HCT116 (cell line): ENCODE results near the gene RNF151. TPM values are rescaled to one million over a fixed set of nuclear protein-coding genes. Genes with fewer than 3 reads are reported as not detected.

Experiments
- ATAC-seq: fragments of 200-7000 bp; cut with Tn5 transposase; 2 replicates; pipeline ENCODE4 v1.9.1; 2020; ENCODE audit warnings: mild to moderate bottlenecking, moderate library complexity
- BruUV-seq: library from RNA; stranded (reverse); fragments of 400-500 nt; replicated peaks from 2 replicates; lab custom pipeline; 2021; lab: Mats Ljungman, UMichigan
- CTCF ChIA-PET: fragments of 300-600 bp; sonication (Branson Sonifier 250); formaldehyde crosslinking; loops from one replicate; lab custom pipeline; 2021; ENCODE audit warnings: antibody characterized with exemption; lab: Charles Lee
- POLR2A ChIA-PET: fragments of 300-600, 350-600 bp; sonication (Branson Sonifier 250); formaldehyde crosslinking; loops from one replicate; lab custom pipeline; 2021; ENCODE audit warnings: antibody characterized with exemption; lab: Charles Lee
- RAD21 ChIA-PET, 2 experiments: fragments of 300-600 bp; sonication (Branson Sonifier 250); formaldehyde crosslinking; loops; one replicate each; lab custom pipeline; 2023; ENCODE audit warnings: low total read pairs in 2 of 2; ENCODE audit not compliant: uncharacterized antibody in 2 of 2, unreplicated experiment in 2 of 2, low non-redundant PET in 1 of 2; lab: Charles Lee
- DNase-seq: peaks from one replicate; pipeline ENCODE4 v3.0.0-alpha.2; 2010; ENCODE audit warnings: low read depth, low spot score
- H2AFZ ChIP-seq: fragments of 200-600 bp; shearing (Covaris generic), sonication (generic); 2 replicates; pipeline ENCODE4 v1.6.1; 2017; ENCODE audit warnings: low read depth, mixed run types, mixed read lengths, antibody characterized with exemption, low read length; ENCODE audit not compliant: poor library complexity, severe bottlenecking
- H3K27ac ChIP-seq: 2 replicates; pipeline ENCODE4 v1.5.1; 2012; ENCODE audit warnings: low read depth, low read length
- H3K27me3 ChIP-seq: fragments of 200-600 bp; sonication (generic); 2 replicates; pipeline ENCODE4 v1.6.1; 2016; ENCODE audit warnings: mixed run types, low read length, mixed read lengths; ENCODE audit not compliant: insufficient read depth
- H3K36me3 ChIP-seq, 2 experiments: fragments of 200-500 bp in 1 of 2; fragments of 200-600 bp in 1 of 2; sonication (Bioruptor generic) in 1 of 2; sonication (generic) in 1 of 2; 2 replicates each; pipeline versions ENCODE4 v1.5.1 to v1.6.1; 2014 to 2016; ENCODE audit warnings: low read length in 2 of 2, inconsistent platforms in 1 of 2, mixed read lengths in 1 of 2, mixed run types in 1 of 2; ENCODE audit not compliant: insufficient read depth in 2 of 2, control insufficient read depth in 1 of 2
- H3K4me1 ChIP-seq, 2 experiments: fragments of 200-600 bp in 1 of 2; sonication (generic) in 1 of 2; 2 replicates each; pipeline versions ENCODE4 v1.5.1 to v1.6.1; 2012 to 2017; ENCODE audit warnings: low read length in 2 of 2, inconsistent platforms in 1 of 2, mild to moderate bottlenecking in 1 of 2, mixed read lengths in 1 of 2, mixed run types in 1 of 2, moderate library complexity in 1 of 2; ENCODE audit not compliant: insufficient read depth in 2 of 2, control insufficient read depth in 1 of 2
- H3K4me2 ChIP-seq: fragments of 200-600 bp; sonication (generic); 2 replicates; pipeline ENCODE4 v1.6.1; 2017; ENCODE audit warnings: mixed run types, low read length, mixed read lengths
- H3K4me3 ChIP-seq, 2 experiments: fragments of 200-600 bp in 1 of 2; sonication (generic) in 1 of 2; replicated peaks in 1 of 2; 2 replicates each; pipeline ENCODE4 v1.5.1; 2011 to 2016; ENCODE audit warnings: low read length in 2 of 2, control low read depth in 1 of 2, low read depth in 1 of 2, mild to moderate bottlenecking in 1 of 2, mixed read lengths in 1 of 2, mixed run types in 1 of 2
- H3K79me2 ChIP-seq: fragments of 200-600 bp; sonication (generic); 2 replicates; pipeline ENCODE4 v1.6.1; 2017; ENCODE audit warnings: mild to moderate bottlenecking, mixed run types, low read length, moderate library complexity, mixed read lengths; ENCODE audit not compliant: insufficient read depth
- H3K9ac ChIP-seq: fragments of 200-600 bp; sonication (generic); 2 replicates; pipeline ENCODE4 v1.6.1; 2016; ENCODE audit warnings: low read length, mixed read lengths
- H3K9me2 ChIP-seq: fragments of 200-600 bp; sonication (generic), shearing (Covaris generic); 2 replicates; pipeline ENCODE4 v1.6.1; 2017; ENCODE audit warnings: mixed run types, mild to moderate bottlenecking, moderate library complexity; ENCODE audit not compliant: insufficient read depth
- H3K9me3 ChIP-seq, 2 experiments: fragments of 200-500 bp in 1 of 2; fragments of 200-600 bp in 1 of 2; sonication (Bioruptor generic) in 1 of 2; sonication (generic) in 1 of 2; 2 replicates each; pipeline ENCODE4 v1.6.1; 2014 to 2017; ENCODE audit warnings: low read length in 2 of 2, mixed read lengths in 2 of 2, inconsistent platforms in 1 of 2, low read depth in 1 of 2, mild to moderate bottlenecking in 1 of 2, mixed run types in 1 of 2, moderate library complexity in 1 of 2; ENCODE audit not compliant: control insufficient read depth in 1 of 2, insufficient read depth in 1 of 2
- H4K20me1 ChIP-seq: fragments of 200-600 bp; sonication (generic), shearing (Covaris generic); 2 replicates; pipeline ENCODE4 v1.6.1; 2017; ENCODE audit warnings: mixed run types, mild to moderate bottlenecking, moderate library complexity; ENCODE audit not compliant: insufficient read depth
- ATF3 ChIP-seq: IDR thresholded peaks from 2 replicates; pipeline ENCODE4 v1.6.1; 2012
- CBX3 ChIP-seq: IDR thresholded peaks from 2 replicates; pipeline ENCODE4 v1.6.1; 2012; ENCODE audit warnings: low read depth
- CEBPB ChIP-seq: IDR thresholded peaks from 2 replicates; pipeline ENCODE4 v1.6.1; 2012; ENCODE audit warnings: low read depth
- EZH2 ChIP-seq: fragments of 200-600 bp; sonication (generic); IDR thresholded peaks from 2 replicates; pipeline ENCODE4 v1.6.1; 2017; ENCODE audit warnings: antibody characterized with exemption, mixed run types
- FOSL1 ChIP-seq: IDR thresholded peaks from 2 replicates; pipeline ENCODE4 v1.6.1; 2012; ENCODE audit warnings: low read depth
- JUND ChIP-seq: IDR thresholded peaks from 2 replicates; pipeline ENCODE4 v1.6.1; 2012
- POLR2A ChIP-seq: IDR thresholded peaks from 2 replicates; pipeline ENCODE4 v1.7.0; 2011; ENCODE audit warnings: borderline replicate concordance; ENCODE audit not compliant: insufficient read depth, insufficient read length; ENCODE audit errors: extremely low read depth
- RAD21 ChIP-seq: IDR thresholded peaks from 2 replicates; pipeline ENCODE4 v1.6.1; 2012; ENCODE audit warnings: low read depth, mild to moderate bottlenecking
- SIN3A ChIP-seq: IDR thresholded peaks from 2 replicates; pipeline ENCODE4 v1.6.1; 2012; ENCODE audit warnings: low read depth
- SP1 ChIP-seq: IDR thresholded peaks from 2 replicates; pipeline ENCODE4 v1.6.1; 2012; ENCODE audit warnings: low read depth
- YY1 ChIP-seq: IDR thresholded peaks from 2 replicates; pipeline ENCODE4 v1.6.1; 2011; ENCODE audit warnings: low read length, low read depth, moderate library complexity, mild to moderate bottlenecking; ENCODE audit not compliant: insufficient replicate concordance; ENCODE audit errors: extremely low read depth
- ZFX ChIP-seq: fragments of 450-650 bp; IDR thresholded peaks from 2 replicates; pipeline ENCODE4 v1.6.1; 2017
- intact Hi-C: fragments of 100-400 bp; cut with micrococcal nuclease; formaldehyde crosslinking; loops from 2 replicates; pipeline ENCODE4 v1.10.0; 2022
- total RNA-seq: library from RNA; stranded (reverse); gene quantifications from one replicate; pipeline ENCODE4 v1.2.1, GENCODE V29; 2021; ENCODE audit not compliant: unreplicated experiment

RNF151 gene
- total RNA-seq, 1 experiment from 2014 or later, result 0.30 TPM

GRCh38 chr16:1936945-1937479, 29.6 kb upstream of the RNF151 start:
- H4K20me1 ChIP-seq, result no peaks in the 10 kb centered on the region
- RAD21 ChIA-PET, result no interaction called here
- H3K4me2 ChIP-seq, result no peak overlapping the region
- CTCF ChIA-PET, result no interaction called here
- intact Hi-C loops, result no loop called here
- H3K9me2 ChIP-seq, result no peaks in the 10 kb centered on the region
- no peak overlapping the region for H2AFZ ChIP-seq
- no peak overlapping the region for H3K9ac ChIP-seq
- H3K4me1 ChIP-seq, result peaks cover 22 to 26% of the 10 kb centered on the region in 2 experiments
- no peaks in the 10 kb centered on the region for H3K9me3 ChIP-seq
- DNase-seq, result no peak
- H3K4me3 ChIP-seq, result no peak overlapping the region
- no peaks in the 10 kb centered on the region for H3K79me2 ChIP-seq
- POLR2A ChIA-PET, result no interaction called here
- no TSS peak for BruUV-seq
- TF ChIP-seq ZFX (no peak), ATF3 (no peak), EZH2 (no peak), CBX3 (no peak)
- TF ChIP-seq, all 23 proteins: peak for 0
- H3K27ac ChIP-seq, result no peak overlapping the region
- no peaks in the 10 kb centered on the region for H3K27me3 ChIP-seq
- ATAC-seq, result no peak
- peaks cover 5 to 6% of the 10 kb centered on the region in 2 experiments; a peak in 3 of 4 replicates for H3K36me3 ChIP-seq

GRCh38 chr16:1938316-1938715, 28.3 kb upstream of the RNF151 start:
- Histone ChIP-seq H3K27me3 (no peaks in the 10 kb centered on the region), H3K9me3 (no peaks in the 10 kb centered on the region), H3K36me3 (peaks cover 5 to 6% of the 10 kb centered on the region in 2 experiments; a peak in 3 of 4 replicates), H3K9ac (no peak overlapping the region), H3K4me1 (peaks cover 20 to 29% of the 10 kb centered on the region in 2 experiments), H3K27ac (no peak overlapping the region), H2AFZ (no peak overlapping the region), H3K9me2 (no peaks in the 10 kb centered on the region), H3K4me2 (no peak overlapping the region), H3K79me2 (no peaks in the 10 kb centered on the region), H4K20me1 (no peaks in the 10 kb centered on the region), H3K4me3 (no peak overlapping the region)
- RAD21 ChIA-PET, result no interaction called here
- no peak for TF ChIP-seq EZH2
- no peak for TF ChIP-seq SP1
- no peak for TF ChIP-seq JUND
- TF ChIP-seq ATF3, result no peak
- TF ChIP-seq FOSL1, result no peak
- no peak for TF ChIP-seq YY1
- no peak for TF ChIP-seq CEBPB
- TF ChIP-seq POLR2A, result no peak
- no peak for TF ChIP-seq RAD21
- no peak for TF ChIP-seq SIN3A
- CTCF ChIA-PET, result no interaction called here
- POLR2A ChIA-PET, result no interaction called here
- ATAC-seq (no peak), DNase-seq (no peak)
- no TSS peak for BruUV-seq
- intact Hi-C loops, result no loop called here
